Gastrocnemius medialis (tissue), 4 donors: ENCODE results near the gene PTPRM.

Source experiments
- CTCF ChIP-seq, 5 experiments: fragments of 450-650 bp in 3 of 5; fragments of 200-600 bp in 2 of 5; sonication (generic) in 2 of 5; IDR thresholded peaks in 4 of 5; conservative IDR thresholded peaks in 1 of 5; 1 replicate in 4 of 5; 2 replicates in 1 of 5; pipeline ENCODE4 v1.5.1; 2016 to 2019; ENCODE audit warnings: antibody characterized with exemption in 5 of 5, mild to moderate bottlenecking in 3 of 5, moderate library complexity in 3 of 5
- POLR2A ChIP-seq, 2 donors: fragments of 450-650 bp; IDR thresholded peaks; one replicate each; pipeline ENCODE4 v1.6.1; 2017; ENCODE audit warnings: antibody characterized with exemption in 2 of 2, mild to moderate bottlenecking in 2 of 2, moderate library complexity in 2 of 2

GRCh38 chr18:8376113-8376512, 809.0 kb downstream of the PTPRM start:
- TF ChIP-seq CTCF (IDR thresholded peaks at IDR 0.05 in 4 of 5, conservative IDR thresholded peaks at IDR 0.05 in 1 of 5) (no peak), POLR2A (IDR thresholded peaks at IDR 0.05) (no peak)
